SK-N-MC (cell line): ENCODE data around the gene CXorf58.

Experiments used
- DNase-seq: peaks from one replicate; pipeline ENCODE4 v3.0.0-alpha.2; 2011; ENCODE audit warnings: low read depth, low spot score
- H3K27ac ChIP-seq: fragments of 200-600 bp; sonication (generic); 2 replicates; pipeline ENCODE4 v1.5.1; 2016; ENCODE audit warnings: mixed run types
- H3K36me3 ChIP-seq: fragments of 200-600 bp; sonication (generic); 2 replicates; pipeline ENCODE4 v1.6.1; 2017; ENCODE audit warnings: antibody characterized with exemption, low read length, mixed read lengths; ENCODE audit not compliant: insufficient read depth
- H3K4me3 ChIP-seq: fragments of 200-600 bp; sonication (generic); 2 replicates; pipeline ENCODE4 v1.5.1; 2016
- H3K9ac ChIP-seq: fragments of 200-600 bp; sonication (generic); 2 replicates; pipeline ENCODE4 v1.8.0; 2017; ENCODE audit warnings: mixed run types, mixed read lengths; ENCODE audit not compliant: insufficient read length
- H3K9me3 ChIP-seq: fragments of 200-600 bp; sonication (generic); 2 replicates; pipeline ENCODE4 v1.6.1; 2017; ENCODE audit warnings: low read depth, mild to moderate bottlenecking, antibody characterized with exemption, low read length, moderate library complexity, mixed read lengths
- EZH2 ChIP-seq: fragments of 200-600 bp; sonication (generic); IDR thresholded peaks from one replicate; pipeline ENCODE4 v1.6.1; 2017; ENCODE audit warnings: antibody characterized with exemption
- FOXP2 ChIP-seq: optimal IDR thresholded peaks from 2 replicates; pipeline ENCODE3; 2011; ENCODE audit warnings: mild to moderate bottlenecking, moderate library complexity; ENCODE audit not compliant: insufficient read depth; ENCODE audit errors: extremely low read length, control extremely low read depth
- POLR2AphosphoS5 ChIP-seq: IDR thresholded peaks from 2 replicates; pipeline ENCODE4 v1.6.1; 2012; ENCODE audit warnings: mild to moderate bottlenecking, low read depth, low read length, borderline replicate concordance

The CXorf58 gene

GRCh38 chrX:23919148-23919547 lies 11.3 kb downstream of the CXorf58 start:
- no peak overlapping the region for H3K27ac ChIP-seq
- TF ChIP-seq FOXP2 (no peak), POLR2AphosphoS5 (no peak), EZH2 (no peak)

GRCh38 chrX:23919706-23920320 lies 12.0 kb downstream of the CXorf58 start:
- DNase-seq: no peak
- no peak overlapping the region for H3K9ac ChIP-seq

More at GRCh38 chrX:23919148-23919547, 11.3 kb downstream of the CXorf58 start:
- DNase-seq: no peak
- no peak overlapping the region for H3K4me3 ChIP-seq
- H3K9me3 ChIP-seq: no peaks in the 10 kb centered on the region
- no peak overlapping the region for H3K9ac ChIP-seq
- H3K36me3 ChIP-seq: no peaks in the 10 kb centered on the region

DNA sequence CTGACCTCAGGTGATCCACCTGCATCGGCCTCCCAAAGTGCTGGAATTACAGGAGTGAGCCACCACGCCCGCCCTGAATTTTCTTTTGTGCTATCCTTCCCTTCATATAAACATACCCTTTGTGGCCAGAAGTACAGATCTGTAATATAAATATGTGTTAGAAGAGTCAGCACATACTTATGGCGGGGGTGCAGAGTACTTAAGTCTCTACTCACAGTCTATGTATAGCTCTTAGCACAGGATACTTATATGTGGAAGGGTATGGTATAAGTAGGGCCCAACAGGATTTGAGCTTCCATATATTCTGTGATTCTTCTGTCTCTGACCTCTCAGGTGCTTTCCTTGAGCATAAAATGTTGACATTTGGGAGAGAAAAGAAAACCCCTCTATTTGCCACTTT lies 18.2 kb downstream of the CXorf58 start:
- Histone ChIP-seq H3K4me3 (no peak overlapping the region), H3K27ac (no peak overlapping the region), H3K9ac (no peak overlapping the region), H3K9me3 (no peaks in the 10 kb centered on the region), H3K36me3 (no peaks in the 10 kb centered on the region)
- TF ChIP-seq EZH2 (no peak), POLR2AphosphoS5 (no peak), FOXP2 (no peak)
- DNase-seq: no peak

More at GRCh38 chrX:23919706-23920320, 12.0 kb downstream of the CXorf58 start:
- Histone ChIP-seq H3K9me3 (no peaks in the 10 kb centered on the region), H3K27ac (no peak overlapping the region), H3K4me3 (no peak overlapping the region), H3K36me3 (no peaks in the 10 kb centered on the region)
- TF ChIP-seq POLR2AphosphoS5: no peak
- TF ChIP-seq FOXP2: no peak
- no peak for TF ChIP-seq EZH2

DNA sequence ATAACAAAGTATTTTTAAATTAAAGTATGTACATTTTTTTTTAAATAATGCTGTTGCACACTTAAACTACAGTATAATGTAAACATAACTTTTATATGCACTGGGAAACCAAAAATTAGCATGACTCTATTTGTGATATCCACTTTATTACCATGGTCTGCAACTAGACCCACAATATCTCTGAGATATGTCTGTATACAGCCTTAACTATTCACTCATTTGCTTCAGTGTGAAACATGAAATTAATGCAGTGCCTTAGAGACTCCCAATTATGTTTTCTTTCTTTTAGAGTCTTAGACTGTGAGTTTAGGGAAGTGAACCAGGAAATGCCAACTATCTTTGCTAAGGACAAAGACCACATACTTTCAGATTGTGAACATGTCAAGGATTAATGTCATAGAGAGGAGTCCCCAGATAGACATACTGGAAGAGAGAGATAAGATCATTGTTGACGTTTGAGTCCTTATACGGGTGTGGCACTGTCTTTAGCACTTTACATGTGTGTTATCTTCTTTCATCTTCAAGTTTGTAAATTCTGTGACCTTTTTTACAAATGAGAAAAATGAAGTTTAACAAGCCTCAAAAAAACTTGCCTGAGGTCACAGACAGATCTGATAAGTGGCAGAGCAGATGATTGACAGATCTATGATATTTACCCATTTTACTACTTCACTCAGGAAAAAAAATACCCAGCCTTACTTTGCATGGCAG lies 23.2 kb downstream of the CXorf58 start:
- no peak for TF ChIP-seq POLR2AphosphoS5
- no peak for TF ChIP-seq FOXP2
- TF ChIP-seq EZH2: no peak
- no peaks in the 10 kb centered on the region for H3K9me3 ChIP-seq
- H3K4me3 ChIP-seq: no peak overlapping the region
- no peak for DNase-seq
- no peak overlapping the region for H3K9ac ChIP-seq
- H3K36me3 ChIP-seq: no peaks in the 10 kb centered on the region
- H3K27ac ChIP-seq: peak overlapping the region; percentile 31; the same call in 1 of the 2 replicates

DNA sequence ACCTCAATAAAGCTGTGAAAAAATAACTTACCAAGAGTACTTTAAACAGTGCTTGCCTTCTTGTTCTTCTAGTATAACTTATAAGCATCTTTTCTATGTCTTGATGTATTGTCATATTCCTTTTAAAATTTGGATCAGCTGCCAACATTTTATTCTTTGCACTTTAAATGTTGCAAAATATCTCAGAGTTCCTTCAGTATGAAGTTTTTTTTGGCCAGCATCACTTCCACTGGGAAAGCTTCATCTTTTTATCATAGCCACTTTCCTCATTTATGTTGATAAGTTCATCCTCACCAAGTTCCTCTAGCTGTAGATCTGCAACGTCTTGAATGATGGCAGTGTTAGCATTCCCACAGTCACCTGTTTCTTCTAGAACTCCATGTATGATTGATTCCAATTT lies 24.2 kb downstream of the CXorf58 start:
- Histone ChIP-seq H3K9me3 (no peaks in the 10 kb centered on the region), H3K36me3 (no peaks in the 10 kb centered on the region), H3K27ac (no peak overlapping the region; the same call in 1 of the 2 replicates), H3K9ac (no peak overlapping the region), H3K4me3 (no peak overlapping the region)
- DNase-seq: no peak
- no peak for TF ChIP-seq FOXP2
- no peak for TF ChIP-seq POLR2AphosphoS5
- TF ChIP-seq EZH2: no peak

GRCh38 chrX:23935106-23935505 lies 27.3 kb downstream of the CXorf58 start:
- Histone ChIP-seq H3K9ac (no peak overlapping the region), H3K4me3 (no peak overlapping the region), H3K9me3 (no peaks in the 10 kb centered on the region), H3K27ac (no peak overlapping the region), H3K36me3 (no peaks in the 10 kb centered on the region)
- no peak for DNase-seq
- TF ChIP-seq FOXP2 (no peak), POLR2AphosphoS5 (no peak), EZH2 (no peak)

DNA sequence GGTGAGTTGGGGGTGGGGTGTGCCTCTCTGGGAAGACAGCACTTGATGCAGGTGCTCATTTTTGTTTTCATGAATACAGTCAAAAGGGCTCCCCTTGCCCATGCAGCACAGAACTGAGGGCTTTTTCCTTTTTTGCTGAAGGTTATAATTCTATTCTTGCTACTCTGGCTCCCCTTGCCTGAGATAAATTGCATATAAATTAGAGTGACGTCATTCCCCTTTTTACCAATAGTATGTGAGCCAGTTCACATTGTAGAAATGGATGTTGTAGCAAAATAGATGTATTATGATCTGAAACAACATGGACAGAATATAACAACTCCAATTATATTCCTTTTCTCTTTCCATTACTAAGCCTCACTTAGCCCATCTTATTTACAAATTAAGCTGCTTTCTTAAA lies 28.4 kb downstream of the CXorf58 start:
- TF ChIP-seq POLR2AphosphoS5 (no peak), EZH2 (no peak), FOXP2 (no peak)
- Histone ChIP-seq H3K9ac (no peak overlapping the region), H3K9me3 (no peaks in the 10 kb centered on the region), H3K27ac (no peak overlapping the region), H3K36me3 (no peaks in the 10 kb centered on the region), H3K4me3 (no peak overlapping the region)
- DNase-seq: no peak

GRCh38 chrX:23937100-23937499 lies 29.3 kb downstream of the CXorf58 start:
- TF ChIP-seq EZH2: no peak
- TF ChIP-seq POLR2AphosphoS5: no peak
- TF ChIP-seq FOXP2: no peak
- Histone ChIP-seq H3K27ac (no peak overlapping the region), H3K9me3 (no peaks in the 10 kb centered on the region), H3K4me3 (no peak overlapping the region), H3K9ac (no peak overlapping the region), H3K36me3 (no peaks in the 10 kb centered on the region)
- DNase-seq: no peak
